ENCODE results near the gene TTLL12. TPM values are rescaled to one million over a fixed set of nuclear protein-coding genes. Genes with fewer than 3 reads are reported as not detected.

TTLL12 gene
- polyA plus RNA-seq, 4 donors = 19.7 to 60.6 (median 27.8) TPM

GRCh38 chr22:43118953-43119458 lies 67.9 kb downstream of the TTLL12 start:
- 15 to 52% (median 41%) methylated on average over 7 of the region's 7 CpGs for WGBS, 3 donors
- peak overlapping the region in 1 of 3 donors; percentile 21 for H3K27ac ChIP-seq (ENCODE audit: low read depth in 1 of 3, low read length in 2 of 3)

GRCh38 chr22:43118024-43118849 lies 68.7 kb downstream of the TTLL12 start:
- DNase-seq = peak in 1 of 2 donors; percentile 36
- peaks cover 0 to 2% (median 0%) of the 10 kb centered on the region in 3 donors for H3K36me3 ChIP-seq (ENCODE audit: control insufficient read depth in 3 of 3, insufficient read depth in 2 of 3, low read depth in 1 of 3, low read length in 3 of 3)
- H3K27me3 ChIP-seq (ENCODE audit: control insufficient read depth in 3 of 3, insufficient read depth in 3 of 3, low read length in 3 of 3) = peaks cover 0 to 17% (median 0%) of the 10 kb centered on the region in 3 donors
- no peak overlapping the region for H3K27ac ChIP-seq (ENCODE audit: low read depth in 1 of 3, low read length in 2 of 3)
- H3K4me1 ChIP-seq (ENCODE audit: control insufficient read depth in 3 of 3, insufficient read depth in 2 of 3, low read depth in 1 of 3, low read length in 2 of 3) = peaks cover 0 to 5% (median 2%) of the 10 kb centered on the region in 3 donors
- H3K9me3 ChIP-seq (ENCODE audit: control insufficient read depth in 2 of 2, insufficient read depth in 1 of 2, low read depth in 1 of 2, low read length in 1 of 2) = no peaks in the 10 kb centered on the region
- 37 to 62% (median 51%) methylated on average over 21 of the region's 21 CpGs for WGBS, 3 donors
- no peak overlapping the region for H3K4me3 ChIP-seq (ENCODE audit: low read depth in 1 of 3, low read length in 3 of 3)
- FAIRE-seq = no peak

More at GRCh38 chr22:43118953-43119458, 67.9 kb downstream of the TTLL12 start:
- Histone ChIP-seq H3K9me3 (ENCODE audit: control insufficient read depth in 2 of 2, insufficient read depth in 1 of 2, low read depth in 1 of 2, low read length in 1 of 2) (no peaks in the 10 kb centered on the region), H3K36me3 (ENCODE audit: control insufficient read depth in 3 of 3, insufficient read depth in 2 of 3, low read depth in 1 of 3, low read length in 3 of 3) (peaks cover 0 to 2% (median 0%) of the 10 kb centered on the region in 3 donors), H3K4me1 (ENCODE audit: control insufficient read depth in 3 of 3, insufficient read depth in 2 of 3, low read depth in 1 of 3, low read length in 2 of 3) (peaks cover 0 to 5% (median 2%) of the 10 kb centered on the region in 3 donors), H3K27me3 (ENCODE audit: control insufficient read depth in 3 of 3, insufficient read depth in 3 of 3, low read length in 3 of 3) (peaks cover 0 to 11% (median 0%) of the 10 kb centered on the region in 3 donors), H3K4me3 (ENCODE audit: low read depth in 1 of 3, low read length in 3 of 3) (no peak overlapping the region)
- DNase-seq (peak in 1 of 2 donors; percentile 38), FAIRE-seq (no peak)

- DNase-seq (no peak), FAIRE-seq (no peak)
- H3K4me1 ChIP-seq (ENCODE audit: control insufficient read depth in 3 of 3, insufficient read depth in 2 of 3, low read depth in 1 of 3, low read length in 2 of 3) = peaks cover 0 to 5% (median 2%) of the 10 kb centered on the region in 3 donors
- no peaks in the 10 kb centered on the region for H3K9me3 ChIP-seq (ENCODE audit: control insufficient read depth in 2 of 2, insufficient read depth in 1 of 2, low read depth in 1 of 2, low read length in 1 of 2)
- H3K27me3 ChIP-seq (ENCODE audit: control insufficient read depth in 3 of 3, insufficient read depth in 3 of 3, low read length in 3 of 3) = peaks cover 0 to 28% (median 0%) of the 10 kb centered on the region in 3 donors
- no peak overlapping the region for H3K27ac ChIP-seq (ENCODE audit: low read depth in 1 of 3, low read length in 2 of 3)
- WGBS, 3 donors = 91 to 98% (median 97%) methylated on average over 7 of the region's 7 CpGs
- H3K36me3 ChIP-seq (ENCODE audit: control insufficient read depth in 3 of 3, insufficient read depth in 2 of 3, low read depth in 1 of 3, low read length in 3 of 3) = peaks cover 0 to 2% (median 0%) of the 10 kb centered on the region in 3 donors
- no peak overlapping the region for H3K4me3 ChIP-seq (ENCODE audit: low read depth in 1 of 3, low read length in 3 of 3)
Measured at GRCh38 chr22:43116932-43117331, 70.0 kb downstream of the TTLL12 start.

Other genes with a start within 250 kb of the TTLL12 start
- gene PACSIN2, start 172.0 kb downstream of the TTLL12 start, polyA plus RNA-seq = 10 to 100 TPM; 28.9 to 53.3 (median 45.2) TPM
- gene TTLL1, start 97.7 kb downstream of the TTLL12 start, polyA plus RNA-seq = 1 to 10 TPM; 1.1 to 4.2 (median 2.4) TPM
- gene BIK, start 76.4 kb downstream of the TTLL12 start, polyA plus RNA-seq = 10 to 100 TPM in 3 of 4 donors, 1 to 10 TPM in 1; 1.7 to 26.2 (median 18.7) TPM
- 10 to 100 TPM in 3 of 4 donors, 1 to 10 TPM in 1; 9.8 to 25.7 (median 13.1) TPM for gene MCAT, start 43.7 kb downstream of the TTLL12 start, polyA plus RNA-seq
- 100 to 1,000 TPM in 3 of 4 donors, 1 to 10 TPM in 1; 6.6 to 375 (median 242) TPM for gene TSPO, start 35.6 kb downstream of the TTLL12 start, polyA plus RNA-seq
- 1 to 10 TPM in 2 of 4 donors, under 1 TPM in 2; 0.45 to 5.4 (median 1.6) TPM for gene SCUBE1, start 156.2 kb upstream of the TTLL12 start, polyA plus RNA-seq
- 1 to 10 TPM in 1 of 4 donors, under 1 TPM in 2, not detected in 1; 0.01 to 1.4 (median 0.40) TPM for gene MPPED1, start 224.9 kb upstream of the TTLL12 start, polyA plus RNA-seq

Data from small intestine (tissue), 7 donors.